Measurements from ENCODE around the gene NAALADL1. TPM values are rescaled to one million over a fixed set of nuclear protein-coding genes. Genes with fewer than 3 reads are reported as not detected.
"Not testable (repeated sequence)": the region's sequence is repeated elsewhere in the genome, so short reads cannot be mapped to it uniquely, and the experiment has no call there.

NAALADL1 gene
- total RNA-seq, 1 donor from 2014 or later = 0.78 TPM

GRCh38 chr11:65014726-65015227 is 43.6 kb downstream of the NAALADL1 start:
- no peak for DNase-seq (ENCODE audit: low spot score)
- ATAC-seq = peak; percentile 22

- ATAC-seq (peak; percentile 90), DNase-seq (ENCODE audit: low spot score) (peak; percentile 91)
Observed at GRCh38 chr11:65013888-65014725, 44.2 kb downstream of the NAALADL1 start, which contains the start of gene ARL2. Gene ARL2, plus strand, starts transcription at chr11:65014160. Its CDS starts 48 bp downstream, at chr11:65014208.

- DNase-seq (ENCODE audit: low spot score) = peak; percentile 87
- ATAC-seq = peak; percentile 89
Observed at GRCh38 chr11:65013130-65013887, 45.0 kb downstream of the NAALADL1 start.

- ATAC-seq (no peak), DNase-seq (ENCODE audit: low spot score) (no peak)
Observed at GRCh38 chr11:65008873-65009272, 49.5 kb downstream of the NAALADL1 start.

- no peak for ATAC-seq
- no peak for DNase-seq (ENCODE audit: low spot score)
Observed at GRCh38 chr11:65008016-65008415, 50.3 kb downstream of the NAALADL1 start.

GRCh38 chr11:65003968-65004367 is 54.4 kb downstream of the NAALADL1 start:
- not testable (repeated sequence) for DNase-seq (ENCODE audit: low spot score); ATAC-seq

- DNase-seq (ENCODE audit: low spot score) (no peak), ATAC-seq (no peak)
Observed at GRCh38 chr11:65003282-65003681, 55.1 kb downstream of the NAALADL1 start.

- DNase-seq (ENCODE audit: low spot score) = no peak
- no peak for ATAC-seq
Observed at GRCh38 chr11:65002706-65003105, 55.6 kb downstream of the NAALADL1 start.

- ATAC-seq = no peak
- no peak for DNase-seq (ENCODE audit: low spot score)
Observed at GRCh38 chr11:64999478-64999877, 58.9 kb downstream of the NAALADL1 start.

GRCh38 chr11:64998690-64999431 is 59.5 kb downstream of the NAALADL1 start:
- DNase-seq (ENCODE audit: low spot score) = no peak
- ATAC-seq = no peak

GRCh38 chr11:64998141-64998540 is 60.2 kb downstream of the NAALADL1 start:
- no peak for DNase-seq (ENCODE audit: low spot score)
- ATAC-seq = no peak

GRCh38 chr11:64996710-64997380 is 61.5 kb downstream of the NAALADL1 start, which contains the start of gene BATF2:
Gene BATF2, minus strand, starts transcription at chr11:64996971. Its CDS starts 57 bp downstream, at chr11:64996914.
- peak; percentile 98 for ATAC-seq
- peak; percentile 90 for DNase-seq (ENCODE audit: low spot score)

- no peak for ATAC-seq
- DNase-seq (ENCODE audit: low spot score) = no peak
Observed at GRCh38 chr11:64996327-64996709, 62.0 kb downstream of the NAALADL1 start.

Other genes with a start within 250 kb of the NAALADL1 start
- gene MEN1, start 248.0 kb downstream of the NAALADL1 start, total RNA-seq = 24.0 TPM
- gene CDC42BPG, start 213.9 kb downstream of the NAALADL1 start, total RNA-seq = 1.2 TPM
- 29.9 TPM for gene EHD1, start 179.9 kb downstream of the NAALADL1 start, total RNA-seq
- 34.0 TPM for gene ATG2A, start 141.3 kb downstream of the NAALADL1 start, total RNA-seq
- 9.1 TPM for gene PPP2R5B, start 133.9 kb downstream of the NAALADL1 start, total RNA-seq
- 0.25 TPM for gene GPHA2, start 122.7 kb downstream of the NAALADL1 start, total RNA-seq
- not detected for gene MAJIN, start 86.4 kb downstream of the NAALADL1 start, total RNA-seq
- 2.4 TPM for gene BATF2, start 61.6 kb downstream of the NAALADL1 start, total RNA-seq
- 8.9 TPM for gene ARL2, start 44.4 kb downstream of the NAALADL1 start, total RNA-seq
- 8.8 TPM for gene SNX15, start 31.1 kb downstream of the NAALADL1 start, total RNA-seq
- 5.7 TPM for gene SAC3D1, start 17.3 kb downstream of the NAALADL1 start, total RNA-seq
- gene CDCA5, start 25.5 kb upstream of the NAALADL1 start, total RNA-seq = 0.75 TPM
- 18.4 TPM for gene ZFPL1, start 25.7 kb upstream of the NAALADL1 start, total RNA-seq
- gene VPS51, start 37.7 kb upstream of the NAALADL1 start, total RNA-seq = 55.1 TPM
- 97.6 TPM for gene TM7SF2, start 53.3 kb upstream of the NAALADL1 start, total RNA-seq
- 8.8 TPM for gene ZNHIT2, start 59.1 kb upstream of the NAALADL1 start, total RNA-seq
- 430 TPM for gene FAU, start 63.6 kb upstream of the NAALADL1 start, total RNA-seq
- gene MRPL49, start 63.8 kb upstream of the NAALADL1 start, total RNA-seq = 31.3 TPM
- gene SYVN1, start 76.0 kb upstream of the NAALADL1 start, total RNA-seq = 110 TPM
- gene SPDYC, start 111.7 kb upstream of the NAALADL1 start, total RNA-seq = 1.2 TPM
- gene CAPN1, start 123.4 kb upstream of the NAALADL1 start, total RNA-seq = 81.0 TPM
- gene POLA2, start 203.4 kb upstream of the NAALADL1 start, total RNA-seq = 3.3 TPM

Measured in left lobe of liver (tissue), 2 donors.